GM18498 (cell line): ENCODE data around the gene SH3RF2.
"Not testable (repeated sequence)": the region's sequence is repeated elsewhere in the genome, so short reads cannot be mapped to it uniquely, and the experiment has no call there.

Source experiments
- ATAC-seq: cut with Tn5 transposase; IDR thresholded peaks from one replicate; pipeline ENCODE4 v1.9.1; 2021; ENCODE audit warnings: mild to moderate bottlenecking, moderate library complexity; ENCODE audit not compliant: unreplicated experiment

Gene SH3RF2

GRCh38 chr5:145936401-145937131 is at the start of gene SH3RF2:
Gene SH3RF2 (plus strand): TSS chr5:145936578. CDS start chr5:145937929, 1,351 bp downstream.
- no peak for ATAC-seq

- ATAC-seq: no peak
These were observed 49.2 kb upstream of the SH3RF2 start for GRCh38 chr5:145887217-145887616.

GRCh38 chr5:145887976-145888574 is 48.3 kb upstream of the SH3RF2 start:
- ATAC-seq: peak; percentile 65

GRCh38 chr5:145889611-145890010 is 46.8 kb upstream of the SH3RF2 start:
- ATAC-seq: no peak

GRCh38 chr5:145891378-145891777 is 45.0 kb upstream of the SH3RF2 start:
- not testable (repeated sequence) for ATAC-seq

GRCh38 chr5:145898171-145898570 is 38.2 kb upstream of the SH3RF2 start:
- ATAC-seq: no peak

GRCh38 chr5:145902421-145902820 is 34.0 kb upstream of the SH3RF2 start:
- no peak for ATAC-seq

GRCh38 chr5:145903113-145903512 is 33.3 kb upstream of the SH3RF2 start:
- ATAC-seq: peak; percentile 50

GRCh38 chr5:145903867-145904266 is 32.5 kb upstream of the SH3RF2 start:
- ATAC-seq: no peak

GRCh38 chr5:145904743-145905142 is 31.6 kb upstream of the SH3RF2 start:
- no peak for ATAC-seq

GRCh38 chr5:145906401-145906800 is 30.0 kb upstream of the SH3RF2 start:
- no peak for ATAC-seq

- no peak for ATAC-seq
These were observed 28.0 kb upstream of the SH3RF2 start for GRCh38 chr5:145908206-145908960.

- ATAC-seq: no peak
These were observed 25.2 kb upstream of the SH3RF2 start for GRCh38 chr5:145911164-145911563.

GRCh38 chr5:145912019-145912418 is 24.4 kb upstream of the SH3RF2 start:
- ATAC-seq: no peak

- no peak for ATAC-seq
These were observed 23.8 kb upstream of the SH3RF2 start for GRCh38 chr5:145912594-145912993.

- ATAC-seq: no peak
These were observed 22.7 kb upstream of the SH3RF2 start for GRCh38 chr5:145913701-145914100.

- ATAC-seq: no peak
These were observed 20.3 kb upstream of the SH3RF2 start for GRCh38 chr5:145915970-145916638.

GRCh38 chr5:145917288-145917687 is 19.1 kb upstream of the SH3RF2 start:
- no peak for ATAC-seq

GRCh38 chr5:145918397-145918796 is 18.0 kb upstream of the SH3RF2 start:
- ATAC-seq: no peak

GRCh38 chr5:145919413-145919812 is 17.0 kb upstream of the SH3RF2 start:
- no peak for ATAC-seq

- no peak for ATAC-seq
These were observed 15.7 kb upstream of the SH3RF2 start for GRCh38 chr5:145920542-145921210.
